Right lobe of liver (tissue), 4 donors: ENCODE measurements around the gene ZNF678.

Experiments
- POLR2A ChIP-seq: fragments of 450-650 bp; IDR thresholded peaks from one replicate; pipeline ENCODE4 v1.6.1; 2017; ENCODE audit warnings: antibody characterized with exemption, mild to moderate bottlenecking
- TF ChIP-seq, protein P1 (sequence below), 4 donors: fragments of 200-600 bp in 3 of 4; fragments of 450-650 bp in 1 of 4; IDR thresholded peaks; one replicate each; pipeline versions ENCODE4 v1.5.1 to v1.8.0; 2016 to 2022; ENCODE audit warnings: antibody characterized with exemption in 4 of 4, mild to moderate bottlenecking in 2 of 4
- donor health status: DM: no; HTN: no; CAD: no.
- donor health status: DM: no; HTN: no; CAD: no.
- donor health status: DM: no; HTN: yes; CAD: no.

DNA sequence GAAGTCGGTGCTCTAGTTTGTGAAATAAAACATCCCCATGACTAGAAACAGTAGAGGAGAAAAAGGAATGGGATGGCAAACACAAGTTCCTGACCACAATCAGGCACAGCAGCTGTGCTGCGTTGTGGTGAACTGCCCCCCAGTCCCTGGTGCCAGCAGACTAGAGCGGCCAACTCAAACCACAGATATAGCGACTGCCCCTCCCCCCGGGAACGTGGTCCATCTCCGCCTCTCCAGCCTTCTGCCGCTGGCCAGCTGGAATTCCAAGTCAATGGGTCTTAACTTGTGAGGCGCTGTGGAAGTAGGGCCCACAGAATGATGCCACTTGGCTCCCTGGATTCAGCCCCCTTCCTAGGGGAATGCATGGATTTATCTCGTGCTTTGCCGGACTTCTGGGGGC, 41.6 kb upstream of the ZNF678 start:
- no peak for TF ChIP-seq POLR2A
- TF ChIP-seq, protein P1, sequence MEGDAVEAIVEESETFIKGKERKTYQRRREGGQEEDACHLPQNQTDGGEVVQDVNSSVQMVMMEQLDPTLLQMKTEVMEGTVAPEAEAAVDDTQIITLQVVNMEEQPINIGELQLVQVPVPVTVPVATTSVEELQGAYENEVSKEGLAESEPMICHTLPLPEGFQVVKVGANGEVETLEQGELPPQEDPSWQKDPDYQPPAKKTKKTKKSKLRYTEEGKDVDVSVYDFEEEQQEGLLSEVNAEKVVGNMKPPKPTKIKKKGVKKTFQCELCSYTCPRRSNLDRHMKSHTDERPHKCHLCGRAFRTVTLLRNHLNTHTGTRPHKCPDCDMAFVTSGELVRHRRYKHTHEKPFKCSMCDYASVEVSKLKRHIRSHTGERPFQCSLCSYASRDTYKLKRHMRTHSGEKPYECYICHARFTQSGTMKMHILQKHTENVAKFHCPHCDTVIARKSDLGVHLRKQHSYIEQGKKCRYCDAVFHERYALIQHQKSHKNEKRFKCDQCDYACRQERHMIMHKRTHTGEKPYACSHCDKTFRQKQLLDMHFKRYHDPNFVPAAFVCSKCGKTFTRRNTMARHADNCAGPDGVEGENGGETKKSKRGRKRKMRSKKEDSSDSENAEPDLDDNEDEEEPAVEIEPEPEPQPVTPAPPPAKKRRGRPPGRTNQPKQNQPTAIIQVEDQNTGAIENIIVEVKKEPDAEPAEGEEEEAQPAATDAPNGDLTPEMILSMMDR (IDR thresholded peaks at IDR 0.05) = no peak
